CD4-positive, alpha-beta T cell (primary cell): Measurements from ENCODE around the gene CDH4. TPM values are rescaled to one million over a fixed set of nuclear protein-coding genes. Genes with fewer than 3 reads are reported as not detected.

Experiments used
- ATAC-seq: fragments of 200-7000 bp; cut with Tn5 transposase; one replicate; pipeline ENCODE4 v1.10.0; 2022; ENCODE audit warnings: mild to moderate bottlenecking; ENCODE audit not compliant: poor library complexity
- CTCF ChIA-PET: fragments of 350-600 bp; sonication (Branson Sonifier 250); formaldehyde crosslinking; loops from one replicate; lab custom pipeline; 2021; ENCODE audit warnings: antibody characterized with exemption, inconsistent platforms; lab: Charles Lee
- POLR2A ChIA-PET: fragments of 350-600 bp; sonication (Branson Sonifier 250); formaldehyde crosslinking; loops from one replicate; lab custom pipeline; 2021; ENCODE audit warnings: antibody characterized with exemption, inconsistent platforms; lab: Charles Lee
- DNase-seq, 14 experiments: peaks; one replicate each; pipeline ENCODE4 v3.0.0-alpha.2; 2013 to 2020; ENCODE audit warnings: mixed read lengths in 2 of 14
- H3K27ac ChIP-seq, 2 donors: one replicate each; pipeline versions ENCODE4 v1.5.1 to v1.7.0; 2013; ENCODE audit warnings: low read length in 2 of 2, low read depth in 1 of 2, mild to moderate bottlenecking in 1 of 2
- H3K27me3 ChIP-seq, 2 experiments: 1 replicate in 1 of 2; 2 replicates in 1 of 2; pipeline versions ENCODE4 v1.6.1 to v1.7.0; 2013; ENCODE audit warnings: low read length in 2 of 2, control low read depth in 1 of 2, mild to moderate bottlenecking in 1 of 2, moderate library complexity in 1 of 2; ENCODE audit not compliant: insufficient read depth in 2 of 2, control insufficient read depth in 1 of 2
- H3K36me3 ChIP-seq: one replicate; pipeline ENCODE4 v1.6.1; 2013; ENCODE audit warnings: low read length, control low read depth; ENCODE audit not compliant: insufficient read depth
- H3K4me1 ChIP-seq: one replicate; pipeline ENCODE4 v1.6.1; 2013; ENCODE audit warnings: low read length, control low read depth; ENCODE audit not compliant: insufficient read depth
- H3K4me3 ChIP-seq: one replicate; pipeline ENCODE4 v1.5.1; 2013; ENCODE audit warnings: mild to moderate bottlenecking, low read length, moderate library complexity
- H3K9me3 ChIP-seq, 2 experiments: 1 replicate in 1 of 2; 2 replicates in 1 of 2; pipeline versions ENCODE4 v1.6.1 to v1.7.0; 2013; ENCODE audit warnings: low read length in 2 of 2, mild to moderate bottlenecking in 2 of 2, control low read depth in 1 of 2, moderate library complexity in 1 of 2; ENCODE audit not compliant: control insufficient read depth in 1 of 2, insufficient read depth in 1 of 2
- H3K27ac Mint-ChIP-seq: one replicate; pipeline ENCODE4 v1.8.0; 2020; ENCODE audit warnings: mixed read lengths
- H3K27me3 Mint-ChIP-seq: one replicate; pipeline ENCODE4 v1.8.0; 2021; ENCODE audit warnings: mixed read lengths
- H3K36me3 Mint-ChIP-seq: one replicate; pipeline ENCODE4 v1.8.0; 2021; ENCODE audit warnings: low read depth, mixed read lengths
- H3K4me1 Mint-ChIP-seq: one replicate; pipeline ENCODE4 v1.8.0; 2021; ENCODE audit warnings: low read depth, mixed read lengths
- H3K4me3 Mint-ChIP-seq: one replicate; pipeline ENCODE4 v1.8.0; 2020; ENCODE audit warnings: mild to moderate bottlenecking, mixed read lengths
- H3K9me3 Mint-ChIP-seq: one replicate; pipeline ENCODE4 v1.8.0; 2020; ENCODE audit warnings: mixed read lengths
- intact Hi-C, 2 experiments: fragments of 100-400 bp; cut with DNase I in 1 of 2; cut with micrococcal nuclease in 1 of 2; formaldehyde crosslinking; loops; one replicate each; pipeline versions ENCODE4 v1.15.1 to v1.9.0; 2023 to 2025; cut with DNase I, micrococcal nuclease
- total RNA-seq, 174 experiments: library from RNA in 2 of 174; stranded (reverse) in 2 of 174; gene quantifications; one replicate each; pipeline ENCODE4 v1.2.3 and lab custom pipeline; 2021 to 2026
- TF ChIP-seq, protein P1 (sequence below): fragments of 200-600 bp; IDR thresholded peaks from one replicate; pipeline ENCODE4 v1.8.0; 2022; ENCODE audit warnings: antibody characterized with exemption, mild to moderate bottlenecking

Gene CDH4
- total RNA-seq, 2 experiments from 2014 or later: 0.11 TPM

DNA sequence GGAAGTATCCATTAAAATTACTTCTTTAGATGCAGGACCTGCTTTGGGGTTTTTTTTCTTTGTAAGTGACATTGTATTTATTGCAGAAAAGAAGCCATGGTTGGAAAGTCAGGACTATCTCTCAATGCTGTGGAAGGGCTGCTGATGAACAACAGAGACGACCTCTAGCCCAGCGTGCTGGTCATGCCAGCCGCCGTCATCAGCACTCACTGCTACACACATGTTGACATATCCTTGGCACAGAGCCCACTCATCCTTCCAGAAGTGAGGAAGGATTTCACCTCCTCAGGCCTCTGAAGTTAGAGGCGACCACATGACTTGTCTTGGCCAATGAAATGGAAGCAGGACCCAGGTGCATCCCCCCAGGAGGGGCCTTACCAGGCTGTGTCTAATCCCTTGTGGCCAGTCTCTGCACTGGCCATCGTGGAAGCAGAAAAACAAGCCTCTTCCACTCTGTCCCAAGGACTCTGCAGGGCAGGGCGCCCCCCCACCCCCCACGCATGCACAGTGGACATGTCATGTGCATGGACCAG lies 470.2 kb downstream of the CDH4 start:
- no peak overlapping the region for H3K27ac Mint-ChIP-seq
- no peaks in the 10 kb centered on the region for H3K36me3 Mint-ChIP-seq
- Histone ChIP-seq H3K9me3 (peaks cover 0 to 19% of the 10 kb centered on the region in 2 experiments), H3K4me1 (peaks cover 27% of the 10 kb centered on the region), H3K27me3 (no peaks in the 10 kb centered on the region), H3K27ac (no peak overlapping the region), H3K36me3 (no peaks in the 10 kb centered on the region), H3K4me3 (no peak overlapping the region)
- ChIA-PET POLR2A (no interaction called here), CTCF (no interaction called here)
- DNase-seq: no peak
- no peaks in the 10 kb centered on the region for H3K27me3 Mint-ChIP-seq
- H3K9me3 Mint-ChIP-seq: no peaks in the 10 kb centered on the region
- H3K4me1 Mint-ChIP-seq: peaks cover 10% of the 10 kb centered on the region
- intact Hi-C loops: no loop called here
- TF ChIP-seq, protein P1, sequence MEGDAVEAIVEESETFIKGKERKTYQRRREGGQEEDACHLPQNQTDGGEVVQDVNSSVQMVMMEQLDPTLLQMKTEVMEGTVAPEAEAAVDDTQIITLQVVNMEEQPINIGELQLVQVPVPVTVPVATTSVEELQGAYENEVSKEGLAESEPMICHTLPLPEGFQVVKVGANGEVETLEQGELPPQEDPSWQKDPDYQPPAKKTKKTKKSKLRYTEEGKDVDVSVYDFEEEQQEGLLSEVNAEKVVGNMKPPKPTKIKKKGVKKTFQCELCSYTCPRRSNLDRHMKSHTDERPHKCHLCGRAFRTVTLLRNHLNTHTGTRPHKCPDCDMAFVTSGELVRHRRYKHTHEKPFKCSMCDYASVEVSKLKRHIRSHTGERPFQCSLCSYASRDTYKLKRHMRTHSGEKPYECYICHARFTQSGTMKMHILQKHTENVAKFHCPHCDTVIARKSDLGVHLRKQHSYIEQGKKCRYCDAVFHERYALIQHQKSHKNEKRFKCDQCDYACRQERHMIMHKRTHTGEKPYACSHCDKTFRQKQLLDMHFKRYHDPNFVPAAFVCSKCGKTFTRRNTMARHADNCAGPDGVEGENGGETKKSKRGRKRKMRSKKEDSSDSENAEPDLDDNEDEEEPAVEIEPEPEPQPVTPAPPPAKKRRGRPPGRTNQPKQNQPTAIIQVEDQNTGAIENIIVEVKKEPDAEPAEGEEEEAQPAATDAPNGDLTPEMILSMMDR: no peak
- H3K4me3 Mint-ChIP-seq: no peak overlapping the region
- no peak for ATAC-seq

DNA sequence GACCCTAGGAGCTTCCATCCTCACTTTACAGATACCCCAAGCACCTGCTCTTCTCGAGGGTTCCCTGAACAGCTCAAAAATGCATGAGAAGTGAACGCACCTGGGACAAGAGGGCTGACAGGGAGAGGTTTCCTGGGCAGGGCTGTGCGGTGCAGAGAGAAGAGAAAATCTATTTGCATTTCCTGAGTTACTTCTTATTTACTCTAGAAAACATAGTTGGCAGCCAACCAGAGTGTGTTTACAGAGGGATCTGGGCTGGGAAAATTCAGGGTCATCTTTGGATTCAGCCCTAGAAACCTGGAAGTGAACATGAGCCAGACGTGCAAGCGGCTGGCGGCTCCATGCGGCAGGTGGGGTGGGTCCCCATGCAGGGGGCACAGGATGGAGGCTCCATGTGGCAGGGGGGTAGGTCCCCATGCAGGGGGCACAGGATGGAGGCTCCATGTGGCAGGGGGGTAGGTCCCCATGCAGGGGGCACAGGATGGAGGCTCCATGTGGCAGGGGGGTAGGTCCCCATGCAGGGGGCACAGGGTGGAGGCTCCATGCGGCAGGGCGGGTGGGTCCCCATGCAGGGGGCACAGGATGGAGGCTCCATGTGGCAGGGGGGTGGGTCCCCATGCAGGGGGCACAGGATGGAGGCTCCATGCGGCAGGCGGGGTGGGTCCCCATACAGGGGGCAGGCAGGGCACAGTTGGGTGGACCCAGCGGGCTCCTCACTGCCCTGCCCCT lies 471.6 kb downstream of the CDH4 start:
- Histone ChIP-seq H3K4me3 (no peak overlapping the region), H3K27ac (no peak overlapping the region), H3K4me1 (peaks cover 13% of the 10 kb centered on the region), H3K27me3 (no peaks in the 10 kb centered on the region), H3K36me3 (no peaks in the 10 kb centered on the region), H3K9me3 (peaks cover 0 to 26% of the 10 kb centered on the region in 2 experiments)
- H3K9me3 Mint-ChIP-seq: no peaks in the 10 kb centered on the region
- ChIA-PET CTCF (no interaction called here), POLR2A (no interaction called here)
- TF ChIP-seq, protein P1: no peak
- H3K4me1 Mint-ChIP-seq: peaks cover 10% of the 10 kb centered on the region
- no peak overlapping the region for H3K4me3 Mint-ChIP-seq
- no peaks in the 10 kb centered on the region for H3K36me3 Mint-ChIP-seq
- ATAC-seq (no peak), DNase-seq (no peak)
- H3K27ac Mint-ChIP-seq: no peak overlapping the region
- H3K27me3 Mint-ChIP-seq: no peaks in the 10 kb centered on the region
- intact Hi-C loops: no loop called here

DNA sequence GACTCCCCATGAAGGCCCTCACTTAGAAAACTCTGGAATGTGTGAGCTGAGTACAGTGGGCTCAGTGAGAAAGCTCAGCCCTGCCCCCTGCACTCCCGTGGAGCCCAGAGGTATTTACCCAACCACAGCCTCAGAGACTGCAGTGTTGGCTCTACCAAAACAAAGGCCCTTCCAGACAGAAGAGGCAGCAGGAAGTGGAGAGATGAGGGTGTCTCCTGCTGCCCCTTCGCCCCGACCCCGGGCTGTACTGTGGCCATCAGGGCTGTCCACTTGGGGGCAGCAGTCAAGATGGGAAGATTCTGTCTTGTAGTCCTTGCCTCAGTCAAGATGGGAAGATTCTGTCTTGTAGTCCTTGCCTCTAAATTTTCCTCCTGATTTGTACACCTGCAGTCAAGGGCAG lies 472.3 kb downstream of the CDH4 start:
- intact Hi-C loops: no loop called here
- Mint-ChIP-seq H3K9me3 (no peaks in the 10 kb centered on the region), H3K27me3 (no peaks in the 10 kb centered on the region), H3K4me3 (no peak overlapping the region), H3K4me1 (peaks cover 7% of the 10 kb centered on the region), H3K27ac (no peak overlapping the region), H3K36me3 (no peaks in the 10 kb centered on the region)
- DNase-seq (no peak), ATAC-seq (no peak)
- H3K9me3 ChIP-seq: peaks cover 0 to 33% of the 10 kb centered on the region in 2 experiments
- TF ChIP-seq, protein P1: no peak
- H3K4me3 ChIP-seq: no peak overlapping the region
- POLR2A ChIA-PET: no interaction called here
- peaks cover 7% of the 10 kb centered on the region for H3K4me1 ChIP-seq
- no peak overlapping the region for H3K27ac ChIP-seq
- CTCF ChIA-PET: no interaction called here
- H3K36me3 ChIP-seq: no peaks in the 10 kb centered on the region
- H3K27me3 ChIP-seq: no peaks in the 10 kb centered on the region
